HL-60 (cell line): ENCODE data around the gene COL13A1.

Experiments
- DNase-seq, 2 experiments: peaks; one replicate each; pipeline ENCODE4 v3.0.0-alpha.2; 2010 to 2020; ENCODE audit warnings: low read depth in 1 of 2, low spot score in 1 of 2
- H3K27ac ChIP-seq: fragments of 250-450 bp; sonication (Bioruptor Pico); replicated peaks from 2 replicates; pipeline ENCODE4 v1.5.1; 2020; ENCODE audit warnings: mild to moderate bottlenecking, moderate library complexity
- H3K27me3 ChIP-seq: fragments of 250-450 bp; sonication (Bioruptor Pico); 2 replicates; pipeline ENCODE4 v1.5.1; 2021; ENCODE audit warnings: mild to moderate bottlenecking, moderate library complexity; ENCODE audit not compliant: insufficient read depth, poor library complexity, severe bottlenecking
- H3K4me3 ChIP-seq: replicated peaks from 2 replicates; pipeline ENCODE4 v1.5.1; 2011; ENCODE audit warnings: mild to moderate bottlenecking, control low read depth, low read length; ENCODE audit not compliant: insufficient read depth
- CTCF ChIP-seq: IDR thresholded peaks from one replicate; pipeline ENCODE4 v1.5.1; 2011; ENCODE audit warnings: low read length, control low read depth, inconsistent platforms; ENCODE audit not compliant: insufficient read depth
- GABPA ChIP-seq: IDR thresholded peaks from 2 replicates; pipeline ENCODE4 v1.6.1; 2012; ENCODE audit warnings: low read depth
- POLR2AphosphoS5 ChIP-seq: IDR thresholded peaks from 2 replicates; pipeline ENCODE4 v1.6.1; 2012; ENCODE audit warnings: low read depth
- REST ChIP-seq: IDR thresholded peaks from 2 replicates; pipeline ENCODE4 v1.6.1; 2012; ENCODE audit warnings: low read depth; ENCODE audit not compliant: insufficient replicate concordance
- SPI1 ChIP-seq: IDR thresholded peaks from 2 replicates; pipeline ENCODE4 v1.6.1; 2012; ENCODE audit warnings: low read depth, mild to moderate bottlenecking, borderline replicate concordance

The COL13A1 gene

GRCh38 chr10:69831231-69831855, 29.6 kb downstream of the COL13A1 start:
- Histone ChIP-seq H3K27me3 (no peaks in the 10 kb centered on the region), H3K27ac (no peak overlapping the region), H3K4me3 (no peak overlapping the region)
- TF ChIP-seq POLR2AphosphoS5 (no peak), CTCF (no peak), GABPA (no peak), SPI1 (no peak), REST (no peak)
- no peak for DNase-seq

GRCh38 chr10:69835233-69835632, 33.5 kb downstream of the COL13A1 start:
- H3K27me3 ChIP-seq: no peaks in the 10 kb centered on the region
- H3K27ac ChIP-seq: no peak overlapping the region
- TF ChIP-seq SPI1: no peak
- no peak for TF ChIP-seq POLR2AphosphoS5
- no peak for TF ChIP-seq GABPA
- TF ChIP-seq CTCF: no peak
- no peak for TF ChIP-seq REST
- DNase-seq: no peak
- no peak overlapping the region for H3K4me3 ChIP-seq

- H3K4me3 ChIP-seq: no peak overlapping the region
- TF ChIP-seq CTCF (no peak), REST (no peak), GABPA (no peak), SPI1 (no peak)
- no peak overlapping the region for H3K27ac ChIP-seq
- no peaks in the 10 kb centered on the region for H3K27me3 ChIP-seq
- peak in 1 of 2 experiments; percentile 7 for DNase-seq
These were observed 34.4 kb downstream of the COL13A1 start for GRCh38 chr10:69835875-69836730.
